NCI-H510A (cell line): ENCODE data around the gene PFKFB3.
"Not testable (repeated sequence)": the region's sequence is repeated elsewhere in the genome, so short reads cannot be mapped to it uniquely, and the experiment has no call there.

Experiments
- DNase-seq: peaks from one replicate; lab custom pipeline; 2025; lab: John Stamatoyannopoulos, UW

The PFKFB3 gene

GRCh38 chr10:6202684-6203330, at the start of gene PFKFB3:
Gene PFKFB3, plus strand, starts transcription at chr10:6202932. Its CDS starts 329 bp downstream, at chr10:6203261.
- no peak for DNase-seq

- DNase-seq = no peak
Observed at GRCh38 chr10:6153845-6154244, 48.9 kb upstream of the PFKFB3 start.

- no peak for DNase-seq
Observed at GRCh38 chr10:6154566-6154965, 48.2 kb upstream of the PFKFB3 start.

GRCh38 chr10:6158276-6158675, 44.5 kb upstream of the PFKFB3 start:
- DNase-seq = no peak

GRCh38 chr10:6161921-6162320, 40.8 kb upstream of the PFKFB3 start:
- DNase-seq = no peak

- DNase-seq = no peak
Observed at GRCh38 chr10:6162589-6163356, 40.0 kb upstream of the PFKFB3 start.

GRCh38 chr10:6163364-6164270, 39.1 kb upstream of the PFKFB3 start:
- DNase-seq = no peak

GRCh38 chr10:6164271-6165095, 38.2 kb upstream of the PFKFB3 start:
- DNase-seq = no peak

GRCh38 chr10:6165221-6165725, 37.5 kb upstream of the PFKFB3 start:
- DNase-seq = no peak

GRCh38 chr10:6165933-6166332, 36.8 kb upstream of the PFKFB3 start:
- not testable (repeated sequence) for DNase-seq

GRCh38 chr10:6167456-6167855, 35.3 kb upstream of the PFKFB3 start:
- no peak for DNase-seq

- DNase-seq = no peak
Observed at GRCh38 chr10:6168084-6168483, 34.6 kb upstream of the PFKFB3 start.

- no peak for DNase-seq
Observed at GRCh38 chr10:6170638-6171037, 32.1 kb upstream of the PFKFB3 start.

- no peak for DNase-seq
Observed at GRCh38 chr10:6171881-6172695, 30.6 kb upstream of the PFKFB3 start.

- no peak for DNase-seq
Observed at GRCh38 chr10:6173203-6173602, 29.5 kb upstream of the PFKFB3 start.

GRCh38 chr10:6174201-6174874, 28.4 kb upstream of the PFKFB3 start:
- no peak for DNase-seq

- DNase-seq = no peak
Observed at GRCh38 chr10:6175329-6176055, 27.2 kb upstream of the PFKFB3 start.

- DNase-seq = no peak
Observed at GRCh38 chr10:6176691-6177231, 26.0 kb upstream of the PFKFB3 start.

GRCh38 chr10:6177880-6178281, 24.9 kb upstream of the PFKFB3 start:
- no peak for DNase-seq
